ENCODE results near the gene PHYKPL.
A peak's percentile ranks its signal among the peaks of the same experiment; 100 is the strongest.
"Not testable (repeated sequence)": the region's sequence is repeated elsewhere in the genome, so short reads cannot be mapped to it uniquely, and the experiment has no call there.

The PHYKPL gene

GRCh38 chr5:178205749-178206047 is 26.9 kb downstream of the PHYKPL start:
- no peak for DNase-seq

- peak; percentile 60 for DNase-seq
Observed at GRCh38 chr5:178204935-178205748, 27.5 kb downstream of the PHYKPL start.

GRCh38 chr5:178204182-178204934 is 28.2 kb downstream of the PHYKPL start, which contains the start of gene HNRNPAB:
Gene HNRNPAB, plus strand, starts transcription at chr5:178204533. Its CDS starts 305 bp downstream, at chr5:178204838.
- peak; percentile 96 for DNase-seq

GRCh38 chr5:178203670-178204181 is 28.9 kb downstream of the PHYKPL start:
- no peak for DNase-seq

- no peak for DNase-seq
Observed at GRCh38 chr5:178202541-178202940, 30.1 kb downstream of the PHYKPL start.

DNA sequence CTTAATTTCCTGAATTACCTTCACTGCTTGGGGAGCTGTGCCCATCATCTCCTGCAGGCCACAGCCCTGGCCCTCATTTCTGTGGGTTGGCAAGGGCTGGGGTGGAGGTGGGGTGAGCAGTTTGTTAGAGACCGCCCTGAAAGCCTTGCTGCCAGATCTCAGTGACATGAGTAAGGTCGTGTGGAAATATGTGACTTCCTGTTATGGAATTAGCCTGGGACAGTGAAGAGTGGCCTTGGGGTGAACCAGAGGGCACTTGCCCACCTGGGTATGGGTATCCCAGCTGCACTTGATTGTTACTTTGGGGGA is 30.7 kb downstream of the PHYKPL start:
- no peak for DNase-seq

DNA sequence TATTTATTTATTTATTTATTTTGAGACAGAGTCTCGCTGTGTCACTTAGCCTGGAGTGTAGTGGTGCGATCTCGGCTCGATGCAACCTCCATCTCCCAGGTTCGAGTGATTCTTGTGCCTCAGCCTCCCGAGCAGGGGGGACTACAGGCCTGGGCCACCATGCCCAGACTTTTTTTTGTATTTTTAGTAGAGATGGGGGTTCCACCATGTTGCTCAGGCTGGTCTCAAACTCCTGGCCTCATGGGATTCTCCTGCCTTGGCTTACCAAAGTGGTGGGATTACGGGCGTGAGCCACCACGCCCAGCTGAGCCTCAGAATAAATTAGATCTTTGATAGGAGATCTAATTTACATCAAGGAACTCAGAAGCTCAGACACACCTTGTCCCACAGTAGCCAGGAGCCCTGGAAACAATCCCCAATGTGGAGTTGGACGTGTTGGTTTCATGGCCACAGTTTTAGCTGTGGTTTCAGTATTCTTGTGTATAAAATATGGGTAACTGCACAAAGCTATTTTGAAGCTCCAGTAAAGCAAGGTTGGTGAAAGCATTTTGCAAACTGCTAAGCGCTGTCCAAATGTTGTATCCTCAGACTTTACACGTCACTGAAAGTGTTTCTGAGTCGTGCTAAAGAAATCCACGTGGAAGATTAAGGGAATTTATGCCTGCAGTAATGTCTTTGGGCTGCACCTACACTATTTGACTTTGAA is 31.2 kb downstream of the PHYKPL start:
- DNase-seq, result no peak

DNA sequence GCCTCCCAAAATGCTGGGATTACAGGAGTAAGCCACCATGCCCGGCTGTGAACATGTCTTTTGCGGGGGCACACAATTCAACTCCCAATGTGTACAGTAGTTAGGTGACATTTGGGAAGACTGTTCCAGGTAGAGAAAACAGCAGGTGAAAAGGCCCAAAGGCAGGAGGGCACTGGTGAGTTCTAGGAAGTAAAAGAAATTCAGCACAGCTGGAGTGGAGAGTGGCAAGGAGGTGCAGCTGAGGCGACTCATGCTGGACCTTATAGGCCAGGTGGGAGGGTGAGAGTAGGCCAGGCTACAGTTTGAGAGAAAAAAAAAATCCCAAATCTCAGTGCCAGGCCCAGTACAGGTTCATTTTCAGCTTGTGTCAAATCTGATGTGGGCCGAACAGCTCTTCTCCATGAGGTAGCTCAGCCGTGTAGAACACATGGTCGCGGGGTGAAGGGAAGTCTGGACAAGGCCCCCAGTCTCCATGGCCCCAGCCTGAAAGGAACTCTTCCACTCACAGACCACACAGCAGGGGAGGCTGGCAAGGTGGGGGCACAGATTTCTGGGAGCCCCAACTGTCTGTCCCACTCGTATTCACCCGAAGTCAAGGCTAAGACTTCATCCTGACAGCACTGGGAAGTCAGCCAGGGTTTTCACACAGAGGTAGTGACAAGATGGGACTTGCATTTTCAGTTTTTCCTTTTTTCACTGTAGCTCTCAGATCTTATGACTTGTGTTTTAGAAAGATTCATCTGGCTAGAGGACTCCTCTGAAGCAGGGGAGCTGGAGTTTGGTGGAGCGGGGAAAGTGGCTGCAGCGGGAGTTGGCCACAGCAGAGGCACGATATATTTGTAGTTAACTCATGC is 32.8 kb downstream of the PHYKPL start:
- DNase-seq, result no peak

- no peak for DNase-seq
Observed at GRCh38 chr5:178198706-178199105, 33.9 kb downstream of the PHYKPL start.

- DNase-seq, result not testable (repeated sequence)
Observed at GRCh38 chr5:178198151-178198550, 34.5 kb downstream of the PHYKPL start.

DNA sequence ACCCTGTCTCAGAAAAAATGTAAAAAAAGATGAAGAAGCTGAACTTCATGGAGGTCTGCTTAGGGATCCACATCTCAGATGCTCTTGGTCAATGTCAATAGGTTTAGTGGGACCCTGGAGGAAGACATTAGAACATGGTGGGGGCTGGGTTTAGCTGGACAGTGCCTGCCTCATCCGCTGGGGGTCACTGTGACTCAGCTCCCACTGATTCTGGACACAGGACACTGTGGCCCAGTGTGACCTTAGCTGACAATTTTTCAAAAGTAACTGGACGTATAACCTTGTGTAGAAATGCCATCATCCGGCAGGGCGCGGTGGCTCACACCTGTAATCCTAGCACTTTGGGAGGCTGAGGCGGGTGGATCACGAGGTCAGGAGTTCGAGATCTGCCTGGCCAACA is 35.6 kb downstream of the PHYKPL start:
- DNase-seq, result no peak

DNA sequence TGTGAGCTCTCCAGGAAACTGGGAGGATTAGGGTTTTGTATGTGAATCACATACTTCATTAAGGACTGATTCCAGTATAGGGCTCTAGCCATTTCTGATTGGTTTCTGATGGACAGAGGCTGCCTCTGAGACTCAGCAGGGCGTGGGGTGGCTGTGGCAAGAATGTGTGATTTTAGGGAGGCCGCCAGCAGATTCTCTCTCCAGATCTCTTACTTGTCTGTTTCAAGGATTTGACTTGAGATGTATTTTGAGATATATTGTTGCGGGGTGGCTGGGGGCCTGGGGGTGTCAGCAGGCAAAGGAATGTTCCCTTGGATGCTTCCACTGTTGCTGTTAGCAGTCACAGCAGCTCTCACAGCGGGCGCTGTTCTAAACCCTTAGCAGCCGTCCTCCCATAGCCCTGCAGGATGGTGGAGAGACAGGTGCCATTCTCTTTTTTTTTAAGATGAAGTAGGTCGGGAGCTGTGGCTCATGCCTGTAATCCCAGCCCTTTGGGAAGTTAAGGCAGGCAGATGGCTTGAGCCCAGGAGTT is 36.3 kb downstream of the PHYKPL start:
- no peak for DNase-seq

DNA sequence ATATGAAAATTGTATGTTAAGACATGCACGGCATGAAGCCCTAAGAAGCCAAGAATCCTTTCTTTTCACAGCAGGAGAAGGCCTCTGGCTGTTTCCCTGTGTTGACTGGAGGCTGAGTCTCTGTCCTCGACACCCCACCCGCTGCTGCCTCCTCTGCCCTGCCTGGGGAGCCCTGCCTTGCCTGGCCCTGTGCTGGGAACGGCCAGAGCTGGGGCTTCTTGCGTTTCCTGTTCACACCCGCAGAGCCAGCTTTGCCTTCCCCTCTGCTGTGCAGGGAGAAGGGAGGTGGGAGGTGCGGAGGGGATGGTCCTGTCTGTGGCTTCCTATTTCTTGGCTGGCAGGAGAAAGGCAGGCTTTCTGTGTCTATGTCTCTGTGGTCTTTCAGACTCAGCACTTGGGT is 38.6 kb downstream of the PHYKPL start:
- DNase-seq, result no peak

GRCh38 chr5:178193251-178193809 is 39.3 kb downstream of the PHYKPL start:
- no peak for DNase-seq

GRCh38 chr5:178192787-178193186 is 39.8 kb downstream of the PHYKPL start:
- no peak for DNase-seq

GRCh38 chr5:178192244-178192643 is 40.4 kb downstream of the PHYKPL start:
- no peak for DNase-seq

DNA sequence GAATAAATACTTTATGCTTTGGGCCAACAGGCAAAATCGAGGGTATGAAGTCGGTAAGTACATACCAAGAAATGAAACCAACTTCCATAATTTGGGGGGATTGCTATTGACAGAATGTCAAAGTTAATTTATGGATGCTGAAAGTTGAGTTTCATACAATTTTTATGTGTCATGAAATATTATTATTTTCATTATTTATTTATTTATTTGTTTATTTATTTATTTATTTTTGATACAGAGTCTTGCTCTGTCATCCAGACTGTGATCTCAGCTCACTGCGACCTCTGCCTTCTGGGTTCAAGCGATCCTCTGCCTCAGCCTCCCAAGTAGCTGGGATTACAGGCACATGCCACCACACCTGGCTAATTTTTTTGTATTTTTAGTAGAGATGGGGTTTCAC is 40.9 kb downstream of the PHYKPL start:
- no peak for DNase-seq

DNA sequence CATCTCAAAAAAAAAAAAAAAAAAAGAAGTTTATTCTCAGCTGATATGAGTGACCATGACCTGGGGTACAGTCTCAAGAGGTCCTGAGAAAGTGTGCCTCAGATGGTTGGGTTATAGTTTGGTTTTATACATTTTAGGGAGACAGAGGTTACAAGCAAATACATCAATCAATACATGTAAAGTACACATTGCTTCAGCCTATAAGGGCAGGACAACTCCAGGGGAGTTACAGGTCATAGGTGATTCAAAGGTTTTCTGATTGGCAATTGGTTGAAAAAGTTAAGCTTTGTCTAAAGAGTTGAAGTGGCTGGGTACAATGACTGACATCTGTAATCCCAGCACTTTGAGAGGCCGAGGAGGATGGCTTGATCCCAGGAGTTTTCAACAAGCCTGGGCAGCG is 43.2 kb downstream of the PHYKPL start:
- no peak for DNase-seq

DNA sequence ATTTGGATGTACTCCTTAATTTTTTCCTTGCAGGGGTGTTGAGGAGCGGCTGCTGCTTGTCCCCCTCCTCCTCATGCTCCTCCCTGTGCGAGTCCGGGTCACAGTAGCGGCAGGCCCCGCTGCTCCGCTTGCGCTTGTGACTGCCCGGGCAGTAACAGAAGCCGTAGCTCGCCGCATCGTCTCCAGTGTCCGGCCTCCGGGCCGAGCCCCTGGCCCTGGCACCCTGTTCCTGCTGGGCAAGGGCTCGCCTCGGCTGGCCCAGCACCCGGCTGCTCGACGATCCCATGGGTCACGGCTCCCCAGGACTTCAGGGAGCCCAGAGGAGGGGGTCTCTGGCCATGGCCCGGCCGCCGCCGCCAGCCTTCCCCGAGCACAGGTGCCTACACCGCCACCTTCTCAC is 45.6 kb downstream of the PHYKPL start, which contains the start of gene GMCL2:
Gene GMCL2 (minus strand): TSS at position 358 of the 400 bp plus-strand sequence. CDS start 72 bp downstream, at position 286.
- no peak for DNase-seq

- no peak for DNase-seq
Observed at GRCh38 chr5:178186427-178186826, 46.2 kb downstream of the PHYKPL start.

DNA sequence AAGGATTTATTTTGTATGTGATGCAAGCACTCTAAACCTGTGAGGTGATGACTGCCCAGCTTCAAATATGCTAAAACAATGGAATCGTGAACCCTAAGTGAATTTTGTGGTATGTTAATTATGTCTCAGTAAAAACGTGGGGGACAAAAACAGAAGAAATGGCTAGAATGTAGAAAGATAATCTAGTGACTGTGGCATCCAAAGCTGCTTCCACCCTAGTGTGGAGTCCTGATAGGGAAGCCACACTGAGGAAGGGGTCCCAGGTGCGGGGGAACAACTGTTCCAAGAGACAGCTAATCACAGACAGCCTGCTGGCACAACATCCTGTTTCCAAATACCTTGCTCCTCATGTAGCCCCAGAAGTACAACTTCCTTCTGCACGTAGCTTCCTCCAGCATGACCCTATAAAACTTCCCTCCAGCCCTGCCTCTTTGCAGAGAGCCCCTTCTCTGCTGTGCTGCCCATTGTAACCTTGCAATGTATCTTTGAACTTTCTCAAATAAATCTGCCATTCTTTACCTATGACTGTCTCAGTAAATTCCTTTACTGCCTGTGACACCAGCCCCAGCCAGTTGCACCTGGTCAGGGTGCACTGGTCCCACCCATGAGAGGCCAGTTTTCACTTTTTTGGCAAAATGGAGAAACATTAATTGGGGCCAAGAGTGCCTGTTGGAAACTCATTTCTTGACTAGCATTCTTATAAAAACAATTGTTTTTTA is 50.3 kb downstream of the PHYKPL start:
- no peak for DNase-seq
